Smooth muscle cell (in vitro differentiated cells): Measurements from ENCODE around the gene SSC5D. TPM values are rescaled to one million over a fixed set of nuclear protein-coding genes. Genes with fewer than 3 reads are reported as not detected.

Experiments used
- DNase-seq: peaks from one replicate; lab custom pipeline; 2025; ENCODE audit not compliant: unreplicated experiment; lab: John Stamatoyannopoulos, UW
- H2AFZ ChIP-seq: fragments of 200-600 bp; sonication (generic); 2 replicates; pipeline ENCODE4 v1.6.0; 2016; ENCODE audit warnings: antibody characterized with exemption, low read depth, mild to moderate bottlenecking
- H3F3A ChIP-seq: fragments of 200-600 bp; sonication (generic); 2 replicates; pipeline ENCODE4 v1.6.0; 2017; ENCODE audit warnings: antibody characterized with exemption, low read depth
- H3K27ac ChIP-seq: fragments of 200-600 bp; sonication (generic); 2 replicates; pipeline ENCODE4 v1.5.1; 2016; ENCODE audit warnings: low read depth, mild to moderate bottlenecking
- H3K27me3 ChIP-seq: fragments of 200-600 bp; sonication (generic); 2 replicates; pipeline ENCODE4 v1.6.1; 2016; ENCODE audit warnings: low read depth, mild to moderate bottlenecking
- H3K36me3 ChIP-seq: fragments of 200-600 bp; sonication (generic); 2 replicates; pipeline ENCODE4 v1.5.1; 2016; ENCODE audit warnings: low read depth
- H3K4me1 ChIP-seq: fragments of 200-600 bp; sonication (generic); 2 replicates; pipeline ENCODE4 v1.5.1; 2016; ENCODE audit warnings: low read depth
- H3K4me2 ChIP-seq: fragments of 200-600 bp; sonication (generic); 2 replicates; pipeline ENCODE4 v1.6.0; 2016; ENCODE audit warnings: mild to moderate bottlenecking
- H3K4me3 ChIP-seq: fragments of 200-600 bp; sonication (generic); 2 replicates; pipeline ENCODE4 v1.5.1; 2016; ENCODE audit warnings: mild to moderate bottlenecking
- H3K79me2 ChIP-seq: fragments of 200-600 bp; sonication (generic); 2 replicates; pipeline ENCODE4 v1.6.0; 2016; ENCODE audit warnings: low read depth, mild to moderate bottlenecking
- H3K9ac ChIP-seq: fragments of 200-600 bp; sonication (generic); 2 replicates; pipeline ENCODE4 v1.6.0; 2016; ENCODE audit warnings: low read depth
- H3K9me3 ChIP-seq: fragments of 200-600 bp; sonication (generic); replicated peaks from 2 replicates; pipeline ENCODE4 v1.5.1; 2016; ENCODE audit warnings: low read depth
- H4K20me1 ChIP-seq: fragments of 200-600 bp; sonication (generic); 2 replicates; pipeline ENCODE4 v1.6.0; 2016; ENCODE audit warnings: low read depth
- CTCF ChIP-seq: fragments of 200-600 bp; sonication (generic); IDR thresholded peaks from 2 replicates; pipeline ENCODE4 v1.5.1; 2017; ENCODE audit warnings: borderline replicate concordance, mild to moderate bottlenecking, antibody characterized with exemption; ENCODE audit not compliant: insufficient read depth, poor library complexity, severe bottlenecking
- WGBS: methylation state at CpG from one replicate; pipeline ENCODE4 v1.1.7; 2016; ENCODE audit warnings: low lambda C conversion rate; 5-methylcytosine and 5-hydroxymethylcytosine counted together
- polyA plus RNA-seq: library from polyadenylated mRNA; unstranded; fragments of >200 nt; fragmentation: Nextera tagmentation; extraction: Ambion mirVana; gene quantifications from 2 replicates; pipeline ENCODE4 v1.2.1, GENCODE V29; 2016
- total RNA-seq: library from RNA; depleted of rRNA; stranded (reverse); fragments of >200 nt; gene quantifications from 2 replicates; pipeline ENCODE4 v1.2.3, GENCODE V29; 2014

Gene SSC5D
- total and polyA plus RNA-seq, 2 experiments from 2014 or later = 3.8 to 11.2 TPM

- no peaks in the 10 kb centered on the region for H3K9me3 ChIP-seq
- no peak overlapping the region for H2AFZ ChIP-seq
- no peak overlapping the region for H3K4me3 ChIP-seq
- DNase-seq = no peak
- TF ChIP-seq CTCF = no peak
- 86% methylated on average over 28 of the region's 36 CpGs for WGBS
- H3K4me2 ChIP-seq = peak overlapping the region; percentile 99
- H3K27me3 ChIP-seq = no peaks in the 10 kb centered on the region
- peaks cover 12% of the 10 kb centered on the region for H3F3A ChIP-seq
- no peak overlapping the region for H3K9ac ChIP-seq
- H3K79me2 ChIP-seq = peaks cover 7% of the 10 kb centered on the region
- H3K4me1 ChIP-seq = peaks cover 32% of the 10 kb centered on the region
- no peak overlapping the region for H3K27ac ChIP-seq
- H4K20me1 ChIP-seq = no peaks in the 10 kb centered on the region
- no peaks in the 10 kb centered on the region for H3K36me3 ChIP-seq
Measured at GRCh38 chr19:55488986-55489710, 912 bp downstream of the SSC5D start.

- no peak for TF ChIP-seq CTCF
- H3K4me3 ChIP-seq = no peak overlapping the region
- peaks cover 7% of the 10 kb centered on the region for H3K79me2 ChIP-seq
- H3K4me2 ChIP-seq = no peak overlapping the region
- H3K9me3 ChIP-seq = no peaks in the 10 kb centered on the region
- H3K9ac ChIP-seq = no peak overlapping the region
- no peak for DNase-seq
- H3K4me1 ChIP-seq = peaks cover 32% of the 10 kb centered on the region
- WGBS = 94% methylated on average over 14 of the region's 21 CpGs
- H3F3A ChIP-seq = peaks cover 12% of the 10 kb centered on the region
- no peak overlapping the region for H2AFZ ChIP-seq
- H4K20me1 ChIP-seq = no peaks in the 10 kb centered on the region
- no peaks in the 10 kb centered on the region for H3K27me3 ChIP-seq
- no peaks in the 10 kb centered on the region for H3K36me3 ChIP-seq
- H3K27ac ChIP-seq = no peak overlapping the region
Measured at GRCh38 chr19:55489711-55490477, 1.7 kb downstream of the SSC5D start.

DNA sequence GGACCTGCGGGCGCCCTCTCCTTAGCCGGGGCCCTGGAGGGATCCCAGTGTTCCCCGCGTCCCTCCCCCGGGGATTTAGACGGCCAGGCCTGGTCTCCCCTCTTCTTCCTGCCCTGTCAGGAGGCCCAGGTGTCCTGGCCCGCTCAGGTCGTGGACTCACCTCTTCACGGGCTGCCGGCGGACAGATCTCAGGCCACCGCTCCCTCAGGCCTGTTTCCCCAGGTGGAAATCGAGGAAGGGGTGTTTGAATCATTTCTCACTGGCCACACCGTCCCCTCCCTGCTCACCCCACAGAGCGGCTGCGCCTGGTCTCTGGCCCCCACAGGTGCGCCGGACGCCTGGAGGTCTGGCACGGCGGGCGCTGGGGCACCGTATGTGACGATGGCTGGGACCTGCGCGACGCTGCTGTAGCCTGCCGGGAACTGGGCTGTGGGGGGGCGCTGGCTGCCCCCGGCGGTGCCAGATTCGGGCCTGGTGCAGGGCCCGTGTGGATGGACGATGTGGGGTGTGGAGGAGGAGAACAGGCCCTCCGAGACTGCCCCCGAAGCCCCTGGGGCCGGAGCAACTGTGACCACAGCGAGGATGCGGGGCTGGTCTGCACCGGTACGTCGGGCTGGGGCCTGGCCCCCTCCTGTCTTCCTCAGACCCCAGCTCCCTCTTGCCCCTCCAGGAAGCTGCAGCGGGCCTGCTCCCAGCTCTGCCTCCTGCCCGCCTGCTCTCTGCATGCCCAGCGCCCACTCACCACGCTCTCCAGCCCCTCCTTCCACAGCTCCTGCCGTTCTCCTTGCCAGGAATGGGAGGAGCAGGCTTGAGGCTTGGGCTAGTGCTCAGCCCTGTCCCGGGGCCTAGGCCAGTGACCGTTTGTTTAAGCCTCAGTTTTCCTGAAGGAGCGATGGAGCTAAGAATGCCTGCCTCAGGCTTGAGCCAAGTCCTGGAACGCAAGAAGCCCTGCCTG, 2.5 kb downstream of the SSC5D start:
- Histone ChIP-seq H2AFZ (no peak overlapping the region), H3K9me3 (no peaks in the 10 kb centered on the region), H3K27ac (no peak overlapping the region), H3K9ac (no peak overlapping the region), H3K4me3 (no peak overlapping the region), H4K20me1 (no peaks in the 10 kb centered on the region), H3K36me3 (no peaks in the 10 kb centered on the region), H3F3A (peaks cover 5% of the 10 kb centered on the region), H3K79me2 (no peaks in the 10 kb centered on the region), H3K4me1 (peaks cover 27% of the 10 kb centered on the region), H3K4me2 (no peak overlapping the region), H3K27me3 (no peaks in the 10 kb centered on the region)
- DNase-seq = no peak
- 91% methylated on average over 52 of the region's 52 CpGs for WGBS
- no peak for TF ChIP-seq CTCF
